PC-9 (cell line): ENCODE measurements around the gene KRT82.

ENCODE experiments used
- EZH2 ChIP-seq: fragments of 200-600 bp; sonication (generic); IDR thresholded peaks from 2 replicates; pipeline ENCODE4 v1.8.0; 2017; ENCODE audit warnings: antibody characterized with exemption, low read depth
- TF ChIP-seq, protein P1 (sequence below): fragments of 200-600 bp; sonication (generic); conservative IDR thresholded peaks from 2 replicates; pipeline ENCODE4 v1.6.1; 2017; ENCODE audit warnings: mixed run types, antibody characterized with exemption, mild to moderate bottlenecking, moderate library complexity

GRCh38 chr12:52438305-52439301 lies 32.5 kb upstream of the KRT82 start:
- TF ChIP-seq, protein P1, sequence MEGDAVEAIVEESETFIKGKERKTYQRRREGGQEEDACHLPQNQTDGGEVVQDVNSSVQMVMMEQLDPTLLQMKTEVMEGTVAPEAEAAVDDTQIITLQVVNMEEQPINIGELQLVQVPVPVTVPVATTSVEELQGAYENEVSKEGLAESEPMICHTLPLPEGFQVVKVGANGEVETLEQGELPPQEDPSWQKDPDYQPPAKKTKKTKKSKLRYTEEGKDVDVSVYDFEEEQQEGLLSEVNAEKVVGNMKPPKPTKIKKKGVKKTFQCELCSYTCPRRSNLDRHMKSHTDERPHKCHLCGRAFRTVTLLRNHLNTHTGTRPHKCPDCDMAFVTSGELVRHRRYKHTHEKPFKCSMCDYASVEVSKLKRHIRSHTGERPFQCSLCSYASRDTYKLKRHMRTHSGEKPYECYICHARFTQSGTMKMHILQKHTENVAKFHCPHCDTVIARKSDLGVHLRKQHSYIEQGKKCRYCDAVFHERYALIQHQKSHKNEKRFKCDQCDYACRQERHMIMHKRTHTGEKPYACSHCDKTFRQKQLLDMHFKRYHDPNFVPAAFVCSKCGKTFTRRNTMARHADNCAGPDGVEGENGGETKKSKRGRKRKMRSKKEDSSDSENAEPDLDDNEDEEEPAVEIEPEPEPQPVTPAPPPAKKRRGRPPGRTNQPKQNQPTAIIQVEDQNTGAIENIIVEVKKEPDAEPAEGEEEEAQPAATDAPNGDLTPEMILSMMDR = no peak
- no peak for TF ChIP-seq EZH2
